NCI-H460 (cell line): ENCODE results near the gene RPH3AL. TPM values are rescaled to one million over a fixed set of nuclear protein-coding genes. Genes with fewer than 3 reads are reported as not detected.
A peak's percentile ranks its signal among the peaks of the same experiment; 100 is the strongest.

Source experiments
- DNase-seq: peaks from one replicate; pipeline ENCODE4 v3.0.0-alpha.2; 2016; ENCODE audit warnings: low read depth; ENCODE audit errors: extremely low read depth
- polyA plus RNA-seq: library from polyadenylated mRNA; depleted of rRNA; stranded (reverse); fragments of >200 nt; gene quantifications from 2 replicates; pipeline ENCODE4 v1.2.3, GENCODE V29; 2014; cell fraction: nucleus; rRNA removed
- total RNA-seq: library from RNA; depleted of rRNA; stranded (reverse); fragments of >200 nt; shearing (Covaris generic); gene quantifications from 2 replicates; pipeline ENCODE4 v1.2.3, GENCODE V29; 2014; rRNA removed

Gene RPH3AL
- total RNA-seq: 34.8 and 39.9 TPM in 2 replicates
- polyA plus RNA-seq: 27.5 and 50.6 TPM in 2 replicates

- DNase-seq: peak; percentile 93
These were observed at the start of gene RPH3AL for GRCh38 chr17:352421-353212. Gene RPH3AL, minus strand, starts transcription at chr17:352807. Its CDS starts 25,264 bp downstream, at chr17:327543.

GRCh38 chr17:400257-400656 lies 47.6 kb upstream of the RPH3AL start:
- DNase-seq: no peak

- no peak for DNase-seq
These were observed 44.2 kb upstream of the RPH3AL start for GRCh38 chr17:396788-397187.

- DNase-seq: no peak
These were observed 43.4 kb upstream of the RPH3AL start for GRCh38 chr17:395974-396373.

- DNase-seq: no peak
These were observed 42.6 kb upstream of the RPH3AL start for GRCh38 chr17:395179-395578.

GRCh38 chr17:394718-395095 lies 42.1 kb upstream of the RPH3AL start:
- DNase-seq: no peak

GRCh38 chr17:393806-394717 lies 41.5 kb upstream of the RPH3AL start:
- DNase-seq: no peak

GRCh38 chr17:391850-392249 lies 39.2 kb upstream of the RPH3AL start:
- no peak for DNase-seq

GRCh38 chr17:390025-390424 lies 37.4 kb upstream of the RPH3AL start:
- DNase-seq: no peak

GRCh38 chr17:388087-388486 lies 35.5 kb upstream of the RPH3AL start:
- no peak for DNase-seq

- peak; percentile 81 for DNase-seq
These were observed 33.7 kb upstream of the RPH3AL start for GRCh38 chr17:386141-386876.

GRCh38 chr17:385836-386140 lies 33.2 kb upstream of the RPH3AL start:
- DNase-seq: peak; percentile 50

GRCh38 chr17:385178-385835 lies 32.7 kb upstream of the RPH3AL start:
- DNase-seq: no peak

- DNase-seq: no peak
These were observed 32.1 kb upstream of the RPH3AL start for GRCh38 chr17:384622-385177.

- DNase-seq: no peak
These were observed 31.4 kb upstream of the RPH3AL start for GRCh38 chr17:383771-384621.

- peak; percentile 73 for DNase-seq
These were observed 30.3 kb upstream of the RPH3AL start for GRCh38 chr17:382644-383533.

- DNase-seq: no peak
These were observed 29.5 kb upstream of the RPH3AL start for GRCh38 chr17:381941-382643.

GRCh38 chr17:381516-381915 lies 28.9 kb upstream of the RPH3AL start:
- no peak for DNase-seq
